ENCODE data around the gene POC1B.

Gene POC1B

DNA sequence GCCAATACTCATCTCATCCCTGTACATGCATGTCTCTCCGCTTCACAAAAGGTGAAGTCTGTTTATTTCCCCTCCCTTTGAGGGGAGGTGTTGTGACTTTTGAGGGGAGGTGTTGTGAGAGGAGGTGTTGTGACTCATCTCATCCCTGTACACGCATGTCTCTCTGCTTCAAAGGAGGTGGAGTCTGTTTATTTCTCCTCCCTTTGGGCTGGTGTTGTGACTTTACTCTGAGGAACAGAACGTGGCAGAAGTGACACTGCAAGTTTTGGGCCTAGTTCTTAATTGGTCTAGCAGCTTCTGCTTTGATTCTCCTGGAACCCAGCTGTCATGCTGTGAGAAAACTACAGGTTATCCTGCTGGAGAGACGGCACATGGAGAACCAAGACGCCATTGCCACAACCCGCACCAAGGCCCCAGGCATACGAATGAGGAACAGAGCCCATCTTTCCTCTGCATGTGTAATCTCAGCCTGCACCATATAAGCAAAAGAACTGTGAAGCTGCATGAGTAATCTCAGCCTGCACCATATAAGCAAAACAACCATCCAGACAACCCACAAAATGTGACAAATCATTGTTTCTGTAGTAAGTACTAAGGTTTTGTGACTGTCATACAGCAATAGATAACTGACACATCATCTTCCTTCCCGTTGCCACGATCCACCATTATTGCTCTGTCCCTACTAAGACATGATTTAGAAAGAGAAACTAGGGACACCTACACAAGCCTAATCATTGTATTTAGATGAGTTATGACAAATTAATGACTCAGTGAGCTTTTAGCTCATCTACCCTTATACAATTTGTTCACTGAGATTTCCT lies 31.2 kb downstream of the POC1B start:
- no peak for DNase-seq

DNA sequence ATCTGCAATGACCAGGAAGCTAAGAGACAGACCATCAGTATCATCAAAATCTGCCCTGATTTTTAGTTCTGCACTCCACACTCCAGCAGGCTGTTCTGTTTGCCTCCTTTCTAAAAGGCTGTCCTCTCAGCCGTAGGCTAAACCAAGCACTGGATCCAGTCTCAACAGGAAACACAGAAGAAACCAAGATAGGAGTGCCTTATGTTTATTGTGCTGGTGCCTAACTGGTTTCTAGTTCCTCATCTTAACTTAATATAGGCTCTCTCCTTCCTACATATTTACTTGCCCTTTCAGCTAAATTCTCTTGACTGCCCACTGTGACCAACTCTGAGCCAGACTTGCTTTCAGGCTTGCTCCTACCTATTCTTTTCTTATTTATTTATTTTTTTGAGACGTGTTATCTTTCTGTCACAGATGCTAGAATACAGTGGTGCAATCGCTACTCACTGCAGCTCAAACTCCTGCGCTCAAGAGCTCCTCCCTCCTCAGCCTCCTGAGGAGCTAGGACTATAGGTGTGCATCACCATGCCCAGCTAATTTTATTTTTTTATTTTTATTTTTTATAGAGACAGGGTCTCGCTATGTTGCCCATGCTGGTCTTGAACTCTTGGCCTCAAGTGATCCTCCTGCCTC lies 32.1 kb downstream of the POC1B start:
- no peak for DNase-seq

DNA sequence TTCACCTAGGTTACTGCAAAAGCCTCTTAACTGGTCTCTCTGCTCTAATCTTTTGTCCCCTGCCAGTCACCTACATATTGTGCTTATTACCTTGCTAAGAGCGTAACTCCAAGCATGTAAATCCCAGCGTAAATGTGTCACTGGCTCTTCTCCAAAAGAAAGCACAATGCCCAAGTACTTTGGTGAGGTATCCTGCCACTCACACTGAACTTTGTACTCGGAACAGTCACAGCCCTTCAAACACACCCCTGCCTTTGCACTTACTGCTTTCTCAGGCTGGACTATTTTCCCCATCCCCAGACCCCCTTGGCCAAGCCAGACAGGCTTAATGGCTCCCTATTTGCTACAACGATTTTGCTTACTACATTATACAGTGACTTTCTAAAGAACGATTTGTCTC lies 33.0 kb downstream of the POC1B start:
- no peak for DNase-seq

DNA sequence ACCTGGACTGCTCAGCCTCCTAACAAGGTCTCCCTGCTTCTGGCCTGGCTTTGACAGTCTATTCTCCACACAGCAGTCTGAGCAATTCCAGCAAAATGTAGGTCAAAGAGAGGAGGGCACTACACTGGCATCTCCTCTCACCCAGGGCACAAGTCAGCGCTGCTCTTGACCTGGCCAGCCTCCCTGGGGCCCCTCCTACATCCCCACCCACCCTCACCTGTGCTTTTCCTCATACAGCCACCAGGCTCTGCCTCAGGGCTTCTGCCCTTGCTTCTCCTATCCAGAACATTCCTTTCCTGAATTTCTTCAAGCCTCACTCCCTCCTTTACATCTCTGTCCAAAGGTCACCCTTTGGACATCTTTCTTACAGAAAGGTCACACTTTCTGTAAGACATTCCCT lies 34.9 kb downstream of the POC1B start:
- no peak for DNase-seq

DNA sequence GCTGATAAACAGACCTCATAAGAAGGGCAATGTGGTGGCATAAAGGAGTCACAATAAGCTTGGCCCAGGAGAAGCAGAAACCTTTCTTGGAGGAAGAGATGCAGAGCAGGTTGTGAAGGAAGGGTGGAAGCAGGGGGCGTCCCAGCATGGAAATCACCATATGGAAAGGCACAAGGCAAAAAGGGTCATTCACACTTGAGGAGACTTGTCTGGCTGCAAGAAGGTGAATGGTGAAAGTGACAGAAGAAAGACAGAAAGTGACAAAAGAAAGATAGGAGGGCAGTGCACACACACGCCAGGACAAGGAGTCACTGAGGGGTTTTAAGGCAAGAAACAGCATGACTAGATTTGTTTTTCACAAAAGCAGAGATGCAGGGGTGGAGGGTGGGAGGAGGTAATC lies 39.6 kb downstream of the POC1B start:
- no peak for DNase-seq

DNA sequence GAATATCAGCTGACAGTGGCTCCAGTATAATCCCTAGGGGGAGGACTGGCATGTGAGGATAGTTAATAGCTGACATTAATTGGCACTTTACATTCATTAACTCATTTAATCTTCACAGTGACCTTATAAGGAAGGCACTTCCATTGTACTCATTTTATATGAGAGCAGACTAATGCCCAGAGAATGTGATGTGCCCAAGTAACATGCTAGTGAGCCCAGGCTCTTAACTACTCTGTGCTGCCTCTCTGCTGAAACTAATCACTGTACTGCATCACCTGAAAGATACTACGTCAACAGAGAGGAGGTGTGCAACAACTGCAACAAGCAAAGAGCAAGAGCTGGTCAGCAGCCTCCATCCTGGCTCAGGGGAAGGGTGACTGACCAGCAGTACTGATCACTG lies 41.4 kb downstream of the POC1B start:
- no peak for DNase-seq

DNA sequence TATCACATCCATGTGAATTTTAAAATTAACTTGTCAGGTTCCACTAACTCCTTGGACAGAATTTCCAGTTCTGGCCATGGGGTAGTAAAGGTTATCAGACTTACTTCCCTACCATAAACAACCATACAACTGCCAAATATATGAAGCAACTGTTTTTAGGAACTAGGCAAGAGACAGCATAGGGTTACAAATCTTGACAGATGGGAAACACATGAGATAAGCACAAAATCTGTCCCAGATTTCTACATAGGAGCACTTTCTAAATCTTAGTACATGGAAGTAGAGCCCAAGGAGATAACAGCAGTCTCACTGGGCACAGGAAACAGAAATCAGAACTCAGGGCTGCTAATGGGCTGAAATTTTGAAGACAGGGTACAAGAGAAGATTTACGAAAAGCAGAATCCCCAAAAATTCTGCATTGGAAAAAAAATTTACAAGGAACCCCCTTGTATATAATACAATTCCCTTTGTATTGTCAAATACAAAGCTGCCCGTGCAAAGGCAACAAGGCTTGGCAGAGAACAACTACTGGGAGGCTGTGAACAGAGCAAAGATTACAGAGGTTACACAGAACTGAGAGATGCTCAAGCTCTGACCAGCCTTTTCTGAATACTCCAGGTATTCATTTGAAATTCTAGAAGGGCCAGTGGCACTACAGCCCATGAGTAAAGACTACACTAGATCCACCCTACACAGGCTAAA lies 44.5 kb downstream of the POC1B start:
- no peak for DNase-seq

DNA sequence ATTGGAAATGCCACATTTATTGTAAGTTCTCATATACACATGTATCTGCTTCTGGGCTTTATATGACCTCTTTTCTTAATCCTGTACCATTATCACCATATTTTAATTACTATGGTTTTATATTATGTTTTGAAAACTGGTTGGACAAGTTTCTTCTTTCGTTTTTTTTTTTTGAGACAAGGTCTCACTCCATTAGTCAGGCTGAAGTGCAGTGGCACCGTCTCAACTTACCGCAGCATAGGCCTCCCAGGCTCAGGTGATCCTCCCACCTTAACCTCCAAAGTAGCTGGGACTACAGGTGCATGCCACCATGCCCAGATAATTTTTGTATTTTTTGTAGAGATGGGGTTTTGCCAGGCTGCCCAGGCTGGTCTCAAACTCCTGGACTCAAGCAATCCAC lies 45.9 kb downstream of the POC1B start:
- DNase-seq: no peak

DNA sequence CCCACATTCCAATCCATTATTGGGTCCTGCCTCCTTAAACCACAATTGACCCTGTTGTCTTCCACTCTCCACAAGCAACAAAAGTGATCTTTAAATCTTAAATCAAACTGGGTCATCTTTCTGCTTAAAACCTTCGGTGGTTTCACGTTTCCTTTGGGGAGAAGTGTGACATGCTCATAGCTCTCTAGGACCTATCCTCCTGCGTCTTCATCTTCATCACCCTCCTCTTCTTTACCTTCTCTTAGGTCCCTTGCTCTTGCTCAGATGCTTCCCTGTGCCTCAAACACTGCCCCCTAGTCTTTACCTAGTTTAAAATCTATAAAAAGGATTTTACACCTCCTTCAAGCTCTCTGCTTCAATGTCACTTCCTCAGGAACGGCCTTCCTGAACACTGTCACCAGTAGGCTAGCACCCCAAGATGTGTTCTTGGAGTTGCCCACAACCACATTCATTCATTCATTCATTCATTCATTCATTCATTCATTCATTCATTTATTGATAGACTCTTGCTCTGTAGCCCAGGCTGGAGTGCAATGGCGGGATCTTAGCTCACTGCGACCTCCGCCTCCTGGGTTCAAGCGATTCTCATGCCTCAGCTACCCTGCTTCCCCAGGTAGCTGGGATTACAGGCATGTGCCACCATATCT lies 48.1 kb downstream of the POC1B start:
- DNase-seq: no peak

DNA sequence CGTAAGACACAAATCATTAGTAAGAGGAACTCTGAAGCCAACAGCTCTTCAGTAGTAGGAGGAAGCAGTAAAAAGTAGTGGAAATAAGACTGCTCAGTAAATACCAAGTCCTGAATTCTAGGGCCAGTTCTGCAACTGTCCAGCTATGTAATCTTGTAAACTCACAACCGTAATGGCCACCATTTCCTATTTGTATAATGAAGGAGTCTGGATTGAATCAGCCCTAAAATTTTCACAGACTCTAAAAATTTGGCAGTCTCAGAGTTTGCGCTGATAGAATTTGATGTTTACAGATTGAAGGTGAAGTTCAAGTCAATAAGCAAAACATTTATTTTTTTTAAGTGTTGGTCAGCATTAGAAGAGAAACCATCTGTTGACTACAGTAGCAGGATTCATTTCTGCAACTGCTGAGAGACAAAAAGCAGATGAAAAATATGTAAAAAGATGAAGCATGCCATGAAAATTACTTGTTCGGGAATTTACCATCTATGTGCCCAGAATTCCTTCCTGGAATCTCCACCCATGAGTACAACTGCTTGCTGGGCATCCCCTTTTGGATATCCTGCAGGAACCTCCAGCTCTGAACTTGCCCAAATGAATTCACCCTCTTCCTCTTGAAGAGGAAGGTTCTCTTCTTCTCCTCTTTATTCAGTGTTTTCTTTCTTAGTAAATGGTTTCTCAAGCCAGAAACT lies 48.8 kb downstream of the POC1B start:
- no peak for DNase-seq

DNA sequence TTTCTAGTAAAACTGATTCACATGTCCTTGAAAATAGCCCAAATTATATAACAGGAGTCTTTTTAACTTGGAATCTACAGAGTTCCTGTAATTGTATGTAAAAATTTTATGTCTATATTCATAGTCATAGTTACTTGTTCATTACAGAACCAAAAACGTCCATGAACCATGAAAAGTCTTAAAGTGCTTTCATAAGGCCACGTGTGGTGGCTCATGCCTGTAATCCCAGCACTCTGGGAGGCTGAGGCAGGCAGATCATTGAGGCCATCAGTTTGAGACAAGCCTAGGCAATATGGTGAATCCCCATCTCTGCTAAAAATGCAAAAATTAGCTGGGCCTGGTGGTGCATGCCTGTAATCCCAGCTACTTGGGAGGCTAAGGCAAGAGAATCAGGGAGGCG lies 49.6 kb downstream of the POC1B start:
- DNase-seq: no peak

DNA sequence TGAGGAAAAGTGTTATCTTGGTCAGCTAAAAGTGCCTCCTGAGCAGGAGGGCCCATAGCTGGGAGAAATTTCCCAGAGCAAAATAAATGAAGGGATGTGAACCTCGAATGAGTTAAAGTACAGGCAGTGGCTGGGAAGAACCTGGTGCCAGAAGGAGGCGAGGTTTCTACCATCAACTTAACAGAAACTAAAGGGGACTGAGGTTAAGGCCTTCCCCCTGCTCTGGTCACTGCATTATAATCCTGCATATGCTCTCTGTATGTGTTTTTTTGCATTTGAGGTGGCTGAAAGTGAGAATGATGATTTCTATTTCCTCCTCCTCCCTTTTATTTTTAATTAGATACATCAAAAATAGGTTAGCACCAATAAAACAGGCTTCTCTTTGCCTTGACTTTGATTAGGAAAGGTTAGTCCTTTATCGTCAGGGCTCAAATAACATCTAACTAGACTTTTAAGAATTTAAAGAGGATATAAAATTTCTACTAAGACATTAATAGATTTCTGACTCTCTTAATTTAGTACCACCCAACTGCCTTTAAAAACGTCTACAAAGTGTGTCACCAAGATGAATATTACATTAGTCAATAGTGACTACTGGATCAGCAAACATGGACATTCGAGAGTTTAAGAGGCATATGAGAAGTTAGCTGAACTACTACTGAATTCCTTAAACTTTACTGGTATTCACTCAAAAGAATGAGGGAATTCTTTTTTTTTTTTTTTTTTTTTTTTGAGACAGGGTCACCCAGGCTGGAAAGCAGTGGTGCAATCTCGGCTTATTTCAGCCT lies 50.5 kb downstream of the POC1B start:
- no peak for DNase-seq

DNA sequence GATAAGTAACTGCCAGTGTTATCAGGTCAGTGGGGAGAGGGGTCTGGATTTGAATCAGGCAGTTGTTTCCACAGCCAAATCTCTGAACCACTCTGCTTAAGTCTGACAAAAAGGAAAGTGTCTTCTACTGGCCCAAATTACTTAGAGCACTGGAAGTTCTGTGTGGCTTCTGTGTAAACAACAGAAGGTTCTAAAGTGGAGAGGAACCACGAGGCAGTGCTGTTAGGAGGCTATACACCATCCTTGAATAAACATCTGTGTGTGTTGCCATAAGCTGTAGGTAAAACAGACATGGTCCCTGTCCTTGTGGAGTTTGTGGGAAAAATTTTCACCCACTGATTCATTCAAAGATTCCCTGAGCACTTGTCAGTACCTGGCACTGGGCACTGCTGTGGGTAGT lies 51.2 kb downstream of the POC1B start:
- DNase-seq: no peak

DNA sequence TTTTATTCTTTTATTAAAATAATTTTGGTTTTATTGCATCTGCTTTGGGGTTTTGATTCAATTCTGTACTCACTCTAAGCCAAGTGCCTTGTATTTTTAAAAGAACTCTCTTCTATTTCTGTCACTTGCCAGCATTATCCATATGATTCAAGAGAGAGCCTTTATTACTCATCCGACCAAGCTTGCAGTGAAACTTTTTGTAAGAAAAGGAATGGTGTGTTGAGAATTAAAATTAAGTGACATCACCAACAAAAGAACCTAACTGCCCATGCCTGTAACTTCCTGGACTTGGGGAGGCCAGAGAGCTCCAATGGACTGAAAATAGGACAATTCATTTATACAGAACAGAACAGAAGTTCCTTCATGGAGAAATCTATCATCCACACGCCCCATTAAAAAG lies 53.3 kb downstream of the POC1B start:
- DNase-seq: no peak

DNA sequence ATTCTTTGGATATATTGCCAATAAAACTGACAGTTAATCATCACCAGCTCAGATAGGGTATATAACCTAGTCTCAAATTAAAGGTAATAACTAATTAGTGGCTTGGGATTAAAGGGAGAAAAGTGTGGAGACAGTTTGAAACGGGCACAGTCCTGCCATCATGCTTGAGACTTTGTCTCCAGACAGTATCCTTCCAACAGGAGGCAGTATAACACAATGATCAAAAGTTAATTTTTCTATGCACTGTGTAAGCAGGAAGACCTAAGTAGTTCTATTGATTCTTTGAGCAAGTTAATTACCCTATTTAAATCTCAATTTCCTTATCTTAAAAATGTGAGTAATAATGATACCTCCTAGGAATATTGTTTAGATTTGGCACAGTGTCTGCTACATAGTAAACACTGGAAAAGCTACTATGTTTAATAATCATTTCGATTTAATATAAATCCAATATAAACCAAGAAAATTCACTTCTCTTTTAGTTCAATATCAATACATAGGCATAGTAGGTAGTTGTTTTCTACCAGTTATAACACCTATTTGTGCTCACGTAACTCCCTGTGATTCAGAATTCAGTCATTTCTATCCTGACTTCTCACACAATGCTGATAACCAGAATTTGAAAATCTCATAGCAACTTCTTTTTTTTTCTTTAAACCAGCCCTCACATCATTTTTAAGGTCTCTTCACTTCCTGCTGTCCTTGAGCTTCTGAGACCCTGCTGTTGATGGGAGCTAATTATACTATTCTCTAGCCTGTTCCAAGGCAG lies 54.9 kb downstream of the POC1B start:
- DNase-seq: no peak

DNA sequence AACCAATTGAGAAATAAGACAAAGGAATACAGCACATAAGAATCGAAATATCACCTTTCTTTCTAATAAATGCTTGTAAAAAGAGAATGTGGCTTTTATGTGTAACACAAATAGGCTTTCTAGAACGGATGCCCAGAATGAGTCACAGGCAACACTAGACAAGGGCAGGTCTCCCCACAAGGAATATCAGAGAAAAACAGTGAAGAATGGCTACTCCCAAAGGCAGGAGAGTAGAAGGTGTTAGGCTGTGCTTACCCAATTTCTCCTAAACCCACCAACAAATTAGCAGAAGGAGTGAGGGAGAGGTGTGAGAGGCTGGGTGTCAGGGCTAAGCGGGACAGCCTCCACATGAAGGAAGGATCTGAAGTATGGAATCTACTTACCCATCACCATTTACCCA lies 56.5 kb downstream of the POC1B start:
- no peak for DNase-seq

DNA sequence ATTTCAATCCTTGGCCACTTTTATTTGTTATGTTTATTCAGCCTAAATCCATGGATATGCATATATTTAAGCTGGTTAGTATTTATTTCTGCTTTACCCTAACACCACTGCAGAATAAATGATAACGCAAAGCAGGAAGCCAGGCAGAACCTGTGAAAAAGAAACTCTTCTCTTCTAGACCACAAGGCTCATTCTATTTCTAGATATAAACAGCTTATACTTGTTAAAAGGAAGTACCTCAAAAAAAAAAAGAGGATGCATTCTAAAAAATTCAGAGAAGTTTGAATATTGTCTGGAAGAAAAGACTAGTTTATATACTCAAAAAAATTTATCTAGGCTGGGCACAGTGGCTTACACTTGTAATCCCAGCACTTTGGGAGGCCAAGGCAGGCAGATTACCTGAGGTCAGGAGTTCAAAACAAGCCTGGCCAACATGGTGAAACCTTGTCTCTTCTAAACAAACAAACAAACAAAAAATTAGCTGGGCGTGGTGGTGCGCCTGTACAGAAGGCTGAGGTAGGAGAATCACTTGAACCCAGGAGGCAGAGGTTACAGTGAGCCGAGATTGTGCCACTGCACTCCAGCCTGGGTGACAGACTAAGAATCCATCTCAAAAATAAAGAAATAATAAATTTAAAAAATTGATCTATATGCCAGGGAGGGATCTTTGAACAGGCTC lies 57.1 kb downstream of the POC1B start:
- DNase-seq: no peak

DNA sequence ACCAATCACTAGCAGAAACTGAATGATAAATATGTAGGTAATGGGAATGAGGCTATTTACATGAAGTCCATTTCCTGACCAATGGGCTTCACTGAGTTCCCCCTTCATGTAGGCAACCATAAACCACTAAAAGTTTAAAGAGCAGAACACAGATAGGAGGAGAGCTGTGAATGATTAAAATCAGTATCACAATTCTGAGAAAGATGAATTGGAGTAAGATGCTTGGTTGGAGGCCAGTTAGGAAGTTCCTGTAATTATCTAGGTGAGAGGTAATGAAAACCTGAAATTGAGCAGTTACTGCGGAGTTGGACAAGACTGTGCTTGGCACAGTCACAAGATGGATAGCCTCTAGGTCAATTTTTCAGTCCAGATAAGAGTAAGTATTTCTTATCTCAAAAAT lies 57.8 kb downstream of the POC1B start:
- no peak for DNase-seq

DNA sequence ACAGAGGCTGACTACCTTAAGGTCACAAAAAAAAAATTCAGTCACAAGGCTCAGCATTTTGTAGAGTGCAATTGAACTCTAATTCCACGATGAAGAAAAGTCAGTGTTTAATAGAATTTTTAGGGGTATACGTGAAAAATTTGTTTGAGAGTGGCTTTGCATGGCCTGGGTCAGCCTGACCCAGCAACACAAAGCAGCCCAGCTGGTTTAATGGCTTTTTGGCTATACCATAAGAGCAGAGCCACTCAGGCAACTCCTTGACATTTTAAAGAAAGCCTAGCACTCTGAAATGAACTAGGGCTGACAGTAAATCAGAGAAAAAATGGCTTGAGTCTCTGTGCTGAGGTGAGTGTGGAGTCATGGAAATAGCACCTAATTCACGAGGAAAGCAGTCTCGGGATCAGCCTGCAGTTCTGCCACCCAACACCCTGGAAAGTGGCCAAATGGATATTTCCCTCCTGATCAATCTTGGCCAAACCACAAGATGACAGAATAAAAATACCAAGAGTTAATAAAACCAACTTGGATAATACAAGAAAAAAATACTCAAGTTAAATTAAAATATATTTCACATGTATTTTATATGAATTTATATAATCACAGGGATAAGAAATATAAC lies 60.8 kb downstream of the POC1B start:
- no peak for DNase-seq
